Adrenal gland (tissue), 12 donors: ENCODE results near the gene MEIS1. TPM values are rescaled to one million over a fixed set of nuclear protein-coding genes. Genes with fewer than 3 reads are reported as not detected.
A peak's percentile ranks its signal among the peaks of the same experiment; 100 is the strongest.

Source experiments
- DNase-seq, 7 donors: peaks; one replicate each; pipeline ENCODE4 v3.0.0-alpha.2; 2019 to 2020
- H3K27ac ChIP-seq, 5 donors: fragments of 200-600 bp; sonication (generic) in 4 of 5; 1 replicate in 3 of 5; 2 replicates in 2 of 5; pipeline versions ENCODE4 v1.5.1 to v1.8.0; 2016 to 2020; ENCODE audit warnings: mild to moderate bottlenecking in 1 of 5
- H3K27me3 ChIP-seq: fragments of 200-600 bp; 2 replicates; pipeline ENCODE4 v1.8.0; 2021
- H3K36me3 ChIP-seq, 2 donors: fragments of 200-600 bp; replicated peaks in 1 of 2; 1 replicate in 1 of 2; 2 replicates in 1 of 2; pipeline versions ENCODE4 v1.5.1 to v1.8.0; 2018 to 2022
- H3K4me1 ChIP-seq, 2 donors: fragments of 200-600 bp; replicated peaks in 1 of 2; 1 replicate in 1 of 2; 2 replicates in 1 of 2; pipeline versions ENCODE4 v1.5.1 to v1.8.0; 2018 to 2021
- H3K4me3 ChIP-seq, 4 donors: fragments of 200-600 bp; sonication (generic) in 3 of 4; one replicate each; pipeline ENCODE4 v1.5.1; 2016 to 2018
- H3K9me3 ChIP-seq, 3 donors: fragments of 200-600 bp; sonication (generic) in 1 of 3; replicated peaks in 1 of 3; 1 replicate in 2 of 3; 2 replicates in 1 of 3; pipeline versions ENCODE4 v1.5.1 to v1.8.0; 2016 to 2021
- CTCF ChIP-seq, 6 experiments: fragments of 450-650 bp in 4 of 6; fragments of 200-600 bp in 2 of 6; sonication (generic) in 1 of 6; IDR thresholded peaks; 1 replicate in 5 of 6; 2 replicates in 1 of 6; pipeline versions ENCODE4 v1.5.1 to v1.8.0; 2016 to 2021; ENCODE audit warnings: antibody characterized with exemption in 6 of 6, mild to moderate bottlenecking in 2 of 6, moderate library complexity in 1 of 6
- POLR2A ChIP-seq, 2 donors: fragments of 450-650 bp; IDR thresholded peaks; one replicate each; pipeline ENCODE4 v1.6.1; 2017; ENCODE audit warnings: antibody characterized with exemption in 2 of 2, mild to moderate bottlenecking in 2 of 2, moderate library complexity in 1 of 2
- WGBS, 4 donors: extraction: QIAGEN DNeasy Blood & Tissue Kit in 2 of 4; methylation state at CpG; one replicate each; pipeline versions ENCODE4 v1.1.5 to v1.1.7; 2013 to 2017; 5-methylcytosine and 5-hydroxymethylcytosine counted together
- intact Hi-C, 2 donors: fragments of 100-400 bp; cut with DNase I; formaldehyde crosslinking; loops; one replicate each; pipeline versions ENCODE4 v1.14.1 to v1.15.0; 2022 to 2023
- polyA plus RNA-seq, 3 donors: library from polyadenylated mRNA; stranded (reverse); fragments of 200-250 nt in 2 of 3; fragments of 350-450 nt in 1 of 3; fragmentation: Illumina TruSeq in 1 of 3; extraction: RNeasy Lipid Tissue Mini Kit (QIAGEN cat#74804) in 1 of 3; gene quantifications; one replicate each; pipeline ENCODE4 v1.2.3, GENCODE V29; 2013 to 2014
- total RNA-seq, 9 donors: library from RNA; depleted of rRNA in 4 of 9; stranded (reverse); fragments of >200 nt in 4 of 9; fragments of 120-200 nt in 1 of 9; fragmentation: NEBNext Ultra II Directional in 1 of 9; extraction: Animal tissue kit (Norgen Biotek cat#: 25700) in 1 of 9; gene quantifications; one replicate each; pipeline versions ENCODE4 v1.1.0 to v1.2.4, GENCODE V29; 2013 to 2023
- donor health status: healthy with polysubstance abuse.
- donor health status: Bipolar disorder and iron deficiency.
- donor health status: DM: yes; HTN: yes; CAD: no.
- donor health status: DM: no; HTN: no; CAD: no.
- donor health status: DM: no; HTN: no; CAD: no.
- donor health status: DM: yes; HTN: yes; CAD: no.

MEIS1 gene
- total and polyA plus RNA-seq, 12 donors: 56.3 to 257 (median 107) TPM

DNA sequence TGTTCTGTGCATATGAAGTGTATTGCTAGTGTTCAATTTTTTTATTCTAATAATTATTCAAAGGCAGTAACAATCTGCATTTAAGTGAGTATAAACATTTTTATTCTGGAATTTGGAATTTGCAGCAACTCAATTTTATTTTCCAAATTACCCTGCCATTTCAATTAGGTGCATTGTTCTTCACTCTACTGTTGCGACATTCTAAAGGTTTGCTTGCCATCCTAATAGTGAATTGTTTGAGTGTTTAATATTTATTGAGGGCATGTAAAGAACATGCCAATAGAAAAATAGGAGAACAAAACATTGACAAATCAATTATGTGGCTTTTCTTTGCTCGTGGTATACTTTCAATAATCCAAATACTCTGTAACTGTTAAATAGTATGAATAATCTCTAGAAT is 18.0 kb downstream of the MEIS1 start:
- Histone ChIP-seq H3K4me1 (peaks cover 6 to 77% of the 10 kb centered on the region in 2 donors), H3K36me3 (peaks cover 0 to 28% of the 10 kb centered on the region in 2 donors), H3K9me3 (no peaks in the 10 kb centered on the region), H3K27ac (peak overlapping the region in 2 of 5 donors; percentile 10 to 24), H3K27me3 (no peaks in the 10 kb centered on the region), H3K4me3 (no peak overlapping the region)
- intact Hi-C loops: no loop called here
- 60 to 70% (median 69%) methylated on average over 2 of the region's 2 CpGs for WGBS, 4 donors
- no peak for DNase-seq
- no peak for TF ChIP-seq POLR2A (IDR thresholded peaks at IDR 0.05)
- no peak for TF ChIP-seq CTCF (IDR thresholded peaks at IDR 0.05)

DNA sequence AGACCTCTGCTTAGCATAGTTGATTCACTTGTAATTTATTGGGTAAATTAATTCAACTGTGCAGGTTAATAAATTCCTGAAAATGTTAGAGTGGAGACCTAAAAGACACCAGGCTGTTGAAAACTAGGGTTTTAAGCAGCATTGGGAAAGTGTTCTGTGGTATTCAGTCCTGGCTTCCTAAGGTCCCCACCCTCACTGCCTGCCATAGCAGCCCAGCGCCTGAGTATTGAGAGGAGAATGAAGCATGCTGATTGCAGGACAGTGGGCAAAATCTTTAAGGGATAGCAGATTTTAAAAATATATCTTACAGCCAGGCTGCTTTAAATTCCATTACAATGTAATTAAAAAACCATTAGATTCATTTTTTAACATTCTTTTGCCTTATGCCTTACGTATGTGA is 20.6 kb downstream of the MEIS1 start:
- Histone ChIP-seq H3K27me3 (no peaks in the 10 kb centered on the region), H3K27ac (peak overlapping the region in 2 of 5 donors; percentile 31 to 42), H3K4me3 (no peak overlapping the region), H3K9me3 (no peaks in the 10 kb centered on the region), H3K36me3 (peaks cover 0 to 34% of the 10 kb centered on the region in 2 donors), H3K4me1 (peaks cover 6 to 53% of the 10 kb centered on the region in 2 donors)
- TF ChIP-seq POLR2A (IDR thresholded peaks at IDR 0.05) (no peak), CTCF (IDR thresholded peaks at IDR 0.05) (no peak)
- 77 to 86% (median 81%) methylated on average over 2 of the region's 2 CpGs for WGBS, 4 donors
- intact Hi-C loops: no loop called here
- DNase-seq: no peak

- intact Hi-C loops: no loop called here
- Histone ChIP-seq H3K4me1 (peaks cover 6 to 48% of the 10 kb centered on the region in 2 donors), H3K27me3 (no peaks in the 10 kb centered on the region), H3K27ac (peak overlapping the region in 2 of 5 donors; percentile 42 to 66), H3K4me3 (no peak overlapping the region), H3K9me3 (no peaks in the 10 kb centered on the region), H3K36me3 (peaks cover 0 to 40% of the 10 kb centered on the region in 2 donors)
- TF ChIP-seq CTCF (IDR thresholded peaks at IDR 0.05) (no peak), POLR2A (IDR thresholded peaks at IDR 0.05) (no peak)
- no peak for DNase-seq
- WGBS, 4 donors: 55 to 60% (median 57%) methylated on average over 7 of the region's 7 CpGs
These were observed 21.5 kb downstream of the MEIS1 start for GRCh38 chr2:66456183-66457041.

GRCh38 chr2:66457545-66457944 is 22.6 kb downstream of the MEIS1 start:
- intact Hi-C loops: no loop called here
- Histone ChIP-seq H3K36me3 (peaks cover 0 to 40% of the 10 kb centered on the region in 2 donors), H3K4me1 (peaks cover 6 to 49% of the 10 kb centered on the region in 2 donors), H3K27me3 (no peaks in the 10 kb centered on the region), H3K27ac (no peak overlapping the region), H3K9me3 (no peaks in the 10 kb centered on the region), H3K4me3 (no peak overlapping the region)
- DNase-seq: no peak
- WGBS, 4 donors: 63 to 78% (median 76%) methylated on average over 5 to 6 of the region's 6 CpGs
- TF ChIP-seq POLR2A (IDR thresholded peaks at IDR 0.05) (no peak), CTCF (IDR thresholded peaks at IDR 0.05) (no peak)
